ENCODE data around the gene ABCC5. TPM values are rescaled to one million over a fixed set of nuclear protein-coding genes. Genes with fewer than 3 reads are reported as not detected.

ABCC5 gene
- total RNA-seq, 2 donors from 2014 or later, result 20.8 to 26.2 TPM

- no peak for TF ChIP-seq CTCF (IDR thresholded peaks at IDR 0.05)
- Histone ChIP-seq H3K27me3 (replicated peaks; ENCODE audit: insufficient read depth) (no peaks in the 10 kb centered on the region), H3K36me3 (peaks cover 37% of the 10 kb centered on the region), H3K4me3 (no peak overlapping the region), H3K9me3 (no peaks in the 10 kb centered on the region), H3K4me1 (ENCODE audit: control insufficient read depth in 1 of 2, low read depth in 2 of 2) (no peaks in the 10 kb centered on the region), H3K27ac (no peak overlapping the region)
- no peak for ATAC-seq (ENCODE audit: insufficient number of reproducible peaks, low FRiP score, low read depth)
- no peak for DNase-seq (ENCODE audit: low spot score)
Observed at GRCh38 chr3:183922421-183922820, 95.3 kb downstream of the ABCC5 start.

- H3K9me3 ChIP-seq, result no peaks in the 10 kb centered on the region
- ATAC-seq (ENCODE audit: insufficient number of reproducible peaks, low FRiP score, low read depth), result no peak
- H3K27ac ChIP-seq, result no peak overlapping the region
- no peak for DNase-seq (ENCODE audit: low spot score)
- H3K4me3 ChIP-seq, result no peak overlapping the region
- no peak for TF ChIP-seq CTCF (IDR thresholded peaks at IDR 0.05)
- H3K27me3 ChIP-seq (replicated peaks; ENCODE audit: insufficient read depth), result no peaks in the 10 kb centered on the region
- peaks cover 32% of the 10 kb centered on the region for H3K36me3 ChIP-seq
- no peaks in the 10 kb centered on the region for H3K4me1 ChIP-seq (ENCODE audit: control insufficient read depth in 1 of 2, low read depth in 2 of 2)
Observed at GRCh38 chr3:183921096-183921495, 96.6 kb downstream of the ABCC5 start.

- no peak overlapping the region for H3K4me3 ChIP-seq
- no peaks in the 10 kb centered on the region for H3K9me3 ChIP-seq
- no peaks in the 10 kb centered on the region for H3K4me1 ChIP-seq (ENCODE audit: control insufficient read depth in 1 of 2, low read depth in 2 of 2)
- no peak for DNase-seq (ENCODE audit: low spot score)
- no peaks in the 10 kb centered on the region for H3K27me3 ChIP-seq (replicated peaks; ENCODE audit: insufficient read depth)
- H3K27ac ChIP-seq, result no peak overlapping the region
- no peak for ATAC-seq (ENCODE audit: insufficient number of reproducible peaks, low FRiP score, low read depth)
- H3K36me3 ChIP-seq, result peaks cover 31% of the 10 kb centered on the region
- TF ChIP-seq CTCF (IDR thresholded peaks at IDR 0.05), result no peak
Observed at GRCh38 chr3:183920416-183920815, 97.3 kb downstream of the ABCC5 start.

- Histone ChIP-seq H3K36me3 (peaks cover 18% of the 10 kb centered on the region), H3K4me1 (ENCODE audit: control insufficient read depth in 1 of 2, low read depth in 2 of 2) (no peaks in the 10 kb centered on the region), H3K9me3 (no peaks in the 10 kb centered on the region), H3K27me3 (replicated peaks; ENCODE audit: insufficient read depth) (no peaks in the 10 kb centered on the region), H3K4me3 (no peak overlapping the region), H3K27ac (no peak overlapping the region)
- TF ChIP-seq CTCF (IDR thresholded peaks at IDR 0.05), result no peak
- DNase-seq (ENCODE audit: low spot score) (no peak), ATAC-seq (ENCODE audit: insufficient number of reproducible peaks, low FRiP score, low read depth) (no peak)
Observed at GRCh38 chr3:183918178-183918577, 99.5 kb downstream of the ABCC5 start.

- ATAC-seq (ENCODE audit: insufficient number of reproducible peaks, low FRiP score, low read depth) (no peak), DNase-seq (ENCODE audit: low spot score) (no peak)
- Histone ChIP-seq H3K36me3 (peaks cover 14% of the 10 kb centered on the region), H3K27me3 (replicated peaks; ENCODE audit: insufficient read depth) (no peaks in the 10 kb centered on the region), H3K4me3 (no peak overlapping the region), H3K4me1 (ENCODE audit: control insufficient read depth in 1 of 2, low read depth in 2 of 2) (no peaks in the 10 kb centered on the region), H3K27ac (no peak overlapping the region), H3K9me3 (no peaks in the 10 kb centered on the region)
- no peak for TF ChIP-seq CTCF (IDR thresholded peaks at IDR 0.05)
Observed at GRCh38 chr3:183917776-183918175, 99.9 kb downstream of the ABCC5 start.
